Brain pericyte (primary cell): ENCODE results near the gene MTPN.

Source experiments
- DNase-seq: peaks from one replicate; pipeline ENCODE4 v3.0.0-alpha.2; 2012; ENCODE audit warnings: low read depth, low spot score

The MTPN gene

DNA sequence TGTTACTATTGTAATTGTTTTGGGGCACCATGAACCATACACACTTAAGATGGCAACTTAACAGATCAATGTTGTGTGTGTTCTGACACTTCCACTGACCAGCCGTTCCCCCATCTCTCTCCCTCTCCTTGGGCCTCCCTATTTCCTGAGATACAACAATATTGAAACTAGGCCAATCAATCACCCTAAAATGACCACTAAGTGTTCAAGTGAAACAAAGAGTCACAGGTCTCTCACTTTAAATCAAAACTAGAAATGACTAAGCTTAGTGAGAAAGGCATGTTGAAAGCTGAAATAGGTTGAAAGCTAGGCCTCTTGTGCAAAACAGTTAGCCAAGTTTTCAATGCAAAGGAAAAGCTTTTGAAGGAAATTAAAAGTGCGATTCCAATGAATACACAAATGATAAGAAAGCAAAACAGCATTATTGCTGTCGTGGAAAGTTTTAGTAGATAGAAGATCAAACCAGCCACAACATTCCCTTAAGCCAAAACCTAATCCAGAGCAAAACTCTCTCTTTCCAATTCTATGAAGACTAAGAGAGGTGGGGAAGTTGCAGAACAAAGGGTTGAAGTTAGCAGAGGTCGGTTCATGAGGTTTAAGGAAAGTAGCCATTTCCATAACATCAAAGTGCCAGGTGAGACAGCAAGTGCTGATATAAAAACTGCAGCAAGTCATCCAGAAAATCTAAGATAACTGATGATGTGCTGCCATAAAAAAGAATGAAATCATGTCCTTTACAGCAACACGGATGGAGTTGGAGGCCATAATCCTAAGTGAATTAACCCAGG lies 90.6 kb downstream of the MTPN start:
- DNase-seq, result no peak

DNA sequence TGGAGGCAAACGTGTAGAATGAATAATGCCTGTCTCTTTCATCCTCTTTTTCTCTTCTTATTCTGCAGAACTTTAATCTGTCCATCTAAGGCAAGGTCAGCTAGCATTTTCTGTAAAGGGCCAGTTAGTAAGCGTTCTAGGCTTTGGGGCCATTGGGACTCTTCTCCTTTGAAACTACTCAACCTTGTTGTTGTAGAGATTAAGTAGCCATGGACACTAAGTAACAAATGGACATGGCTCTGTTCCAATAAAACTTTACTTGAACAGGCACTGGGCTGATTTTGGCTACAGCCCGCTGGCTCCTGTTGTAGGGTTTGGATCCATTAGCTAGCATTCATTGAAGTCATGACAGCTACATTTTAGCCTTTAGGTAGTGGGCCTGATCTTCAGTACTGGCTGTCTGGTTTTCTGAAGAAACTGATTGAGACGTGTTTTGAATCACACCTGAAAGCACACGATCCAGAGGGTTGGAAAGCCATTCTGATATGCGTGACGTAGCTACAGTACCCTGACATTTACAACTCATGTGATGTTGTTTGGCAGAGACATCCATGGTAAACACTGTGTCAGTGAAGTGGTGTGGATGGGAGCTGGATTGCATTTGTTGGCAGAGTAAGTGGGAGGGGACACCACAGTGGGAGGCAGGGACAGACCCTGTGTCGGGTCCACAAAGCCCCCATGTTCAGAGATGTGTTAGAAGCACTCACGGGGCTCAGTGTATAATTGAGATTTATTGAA lies 92.5 kb downstream of the MTPN start:
- no peak for DNase-seq

DNA sequence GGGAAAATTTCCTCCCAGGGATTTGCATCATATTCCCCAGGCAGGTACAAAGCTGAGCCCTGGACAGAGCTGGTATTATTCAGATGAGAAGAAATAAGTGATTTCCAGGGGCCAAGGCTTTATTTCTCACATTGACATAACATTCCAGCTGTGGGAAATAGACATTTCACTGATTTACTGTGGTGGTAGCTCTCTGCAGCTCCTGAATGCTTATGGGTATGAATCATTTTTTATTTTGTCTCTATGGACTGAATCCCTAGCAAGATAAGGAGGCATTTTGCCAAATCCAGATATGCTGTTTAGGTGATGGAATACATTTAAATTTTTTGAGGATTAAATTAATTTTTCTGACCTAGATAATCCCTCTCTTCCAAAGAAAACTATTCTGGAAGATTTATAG lies 97.9 kb downstream of the MTPN start:
- no peak for DNase-seq

DNA sequence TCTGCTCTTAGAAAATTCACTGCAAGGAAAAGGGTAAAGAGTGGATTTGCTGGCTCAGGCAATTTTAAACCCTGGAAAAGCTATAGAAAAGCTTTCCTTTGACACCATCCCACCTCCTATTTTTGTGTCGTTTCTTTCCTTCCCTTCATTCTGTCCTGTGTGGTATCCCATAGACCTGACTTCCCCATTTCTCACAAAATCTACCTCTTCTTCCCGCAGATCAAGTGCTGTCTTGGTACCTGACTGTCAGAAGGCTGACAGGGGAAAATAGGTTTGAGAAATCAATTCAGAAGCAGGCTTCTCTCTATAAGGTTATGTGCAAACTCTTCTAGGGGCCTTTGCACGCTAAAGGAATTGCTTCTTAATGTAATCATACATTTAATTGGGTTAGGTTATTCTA lies 98.9 kb downstream of the MTPN start:
- DNase-seq, result no peak

DNA sequence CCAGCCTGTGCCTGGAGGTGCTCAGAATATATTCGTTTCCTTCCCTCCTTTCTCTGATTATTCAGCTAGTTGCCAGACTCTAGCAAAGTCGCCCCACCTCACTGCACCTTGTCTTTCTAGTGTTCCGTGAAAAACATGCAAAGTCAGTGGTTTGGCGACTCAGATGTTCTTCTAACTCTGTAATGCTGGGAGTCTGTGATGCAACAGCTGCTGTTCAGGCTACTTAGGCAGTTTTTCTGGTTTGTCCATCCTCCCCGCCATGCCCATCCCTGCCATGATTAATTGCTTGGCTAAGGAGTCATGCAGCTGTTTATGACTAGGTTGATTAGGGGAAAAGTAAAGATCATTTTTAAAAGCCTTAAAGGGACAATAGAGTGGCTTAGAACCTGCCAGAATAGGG lies 99.4 kb downstream of the MTPN start:
- DNase-seq, result no peak
